Neural crest cell (in vitro differentiated cells): Measurements from ENCODE around the gene COL5A2. TPM values are rescaled to one million over a fixed set of nuclear protein-coding genes. Genes with fewer than 3 reads are reported as not detected.

Experiments
- DNase-seq: peaks from one replicate; pipeline ENCODE4 v3.0.0; 2021; ENCODE audit warnings: low read depth, mixed read lengths, low spot score
- H3K27ac Mint-ChIP-seq: one replicate; pipeline ENCODE4 v1.8.0; 2021; ENCODE audit warnings: mild to moderate bottlenecking, mixed read lengths; ENCODE audit not compliant: unreplicated experiment
- H3K27me3 Mint-ChIP-seq: 2 replicates; pipeline ENCODE4 v1.8.0; 2021; ENCODE audit warnings: low read depth, mild to moderate bottlenecking, mixed read lengths
- H3K36me3 Mint-ChIP-seq: 2 replicates; pipeline ENCODE4 v1.8.0; 2021; ENCODE audit warnings: low read depth, mild to moderate bottlenecking, mixed read lengths
- H3K4me1 Mint-ChIP-seq: 2 replicates; pipeline ENCODE4 v1.8.0; 2021; ENCODE audit warnings: mixed read lengths
- H3K4me3 Mint-ChIP-seq: one replicate; pipeline ENCODE4 v1.8.0; 2021; ENCODE audit warnings: mild to moderate bottlenecking, mixed read lengths
- H3K9me3 Mint-ChIP-seq: 2 replicates; pipeline ENCODE4 v1.8.0; 2021; ENCODE audit warnings: mixed read lengths
- CTCF ChIP-seq: fragments of 200-600 bp; sonication (generic); conservative IDR thresholded peaks from 2 replicates; pipeline ENCODE4 v1.5.0; 2021; ENCODE audit warnings: antibody characterized with exemption, mild to moderate bottlenecking
- total RNA-seq: library from RNA; stranded (reverse); gene quantifications from 2 replicates; pipeline ENCODE4 v1.2.1, GENCODE V29; 2021

Gene COL5A2
- total RNA-seq, 1 donor from 2014 or later, result 62.6 TPM

DNA sequence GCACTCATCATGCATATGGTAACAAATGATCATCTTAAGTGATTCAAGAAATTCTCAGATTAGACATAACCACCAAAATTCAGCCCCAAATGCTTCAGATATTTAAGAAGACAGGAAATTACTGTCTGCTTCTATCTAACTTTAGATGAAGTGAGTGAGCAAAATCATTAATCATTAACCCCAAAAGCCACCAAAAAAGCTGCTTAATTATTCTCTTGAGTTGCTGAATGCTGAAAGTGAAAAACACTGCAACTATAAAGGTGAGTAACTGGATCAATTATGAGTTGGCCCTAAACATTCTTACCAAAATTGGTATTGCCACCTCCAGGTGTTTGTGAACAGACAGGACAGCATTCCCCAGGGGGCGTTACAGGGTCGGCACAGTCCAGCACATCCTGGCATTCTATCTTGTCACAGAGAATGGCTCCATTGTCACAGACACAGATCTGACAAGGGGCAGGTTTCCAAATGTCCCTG lies 69.6 kb downstream of the COL5A2 start:
- no peaks in the 10 kb centered on the region for H3K9me3 Mint-ChIP-seq
- no peaks in the 10 kb centered on the region for H3K36me3 Mint-ChIP-seq
- H3K4me1 Mint-ChIP-seq, result peaks cover 15% of the 10 kb centered on the region
- DNase-seq, result no peak
- no peaks in the 10 kb centered on the region for H3K27me3 Mint-ChIP-seq
- no peak overlapping the region for H3K4me3 Mint-ChIP-seq
- TF ChIP-seq CTCF, result no peak
- H3K27ac Mint-ChIP-seq, result no peak overlapping the region

GRCh38 chr2:189104934-189105333 lies 74.6 kb downstream of the COL5A2 start:
- Mint-ChIP-seq H3K36me3 (no peaks in the 10 kb centered on the region), H3K4me1 (no peaks in the 10 kb centered on the region), H3K4me3 (no peak overlapping the region), H3K9me3 (no peaks in the 10 kb centered on the region), H3K27ac (no peak overlapping the region), H3K27me3 (no peaks in the 10 kb centered on the region)
- no peak for TF ChIP-seq CTCF
- DNase-seq, result no peak

GRCh38 chr2:189102735-189103134 lies 76.8 kb downstream of the COL5A2 start:
- H3K27ac Mint-ChIP-seq, result no peak overlapping the region

DNA sequence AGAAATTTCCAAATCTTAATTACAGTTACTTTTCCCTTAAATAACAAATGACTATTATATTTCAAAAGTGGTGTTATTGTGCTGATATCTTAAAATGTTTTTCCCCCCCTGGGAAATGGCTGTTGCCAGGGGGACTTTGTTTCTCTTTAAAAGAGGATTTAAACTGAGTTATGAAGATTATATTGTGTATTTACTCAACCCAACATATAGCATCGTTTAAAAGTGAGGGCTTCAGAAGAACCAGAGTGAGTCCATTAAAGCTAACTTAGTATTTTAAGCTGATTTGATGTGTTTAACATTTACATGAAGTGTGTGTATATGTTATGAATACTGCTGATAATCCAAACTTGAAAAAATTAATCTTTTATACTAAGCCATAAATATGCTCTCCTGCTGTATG lies 81.6 kb downstream of the COL5A2 start:
- Mint-ChIP-seq H3K27me3 (no peaks in the 10 kb centered on the region), H3K4me3 (no peak overlapping the region), H3K9me3 (no peaks in the 10 kb centered on the region), H3K36me3 (peaks cover 5% of the 10 kb centered on the region), H3K4me1 (no peaks in the 10 kb centered on the region), H3K27ac (no peak overlapping the region)
- TF ChIP-seq CTCF, result no peak
- DNase-seq, result no peak

More at GRCh38 chr2:189102735-189103134, 76.8 kb downstream of the COL5A2 start:
- Mint-ChIP-seq H3K36me3 (no peaks in the 10 kb centered on the region), H3K27me3 (no peaks in the 10 kb centered on the region), H3K4me1 (no peaks in the 10 kb centered on the region), H3K4me3 (no peak overlapping the region), H3K9me3 (no peaks in the 10 kb centered on the region)
- DNase-seq, result no peak
- no peak for TF ChIP-seq CTCF

- no peak for DNase-seq
- H3K4me1 Mint-ChIP-seq, result no peaks in the 10 kb centered on the region
- no peak overlapping the region for H3K4me3 Mint-ChIP-seq
- no peak for TF ChIP-seq CTCF
- H3K27me3 Mint-ChIP-seq, result no peaks in the 10 kb centered on the region
- H3K36me3 Mint-ChIP-seq, result peaks cover 5% of the 10 kb centered on the region
- H3K27ac Mint-ChIP-seq, result no peak overlapping the region
- H3K9me3 Mint-ChIP-seq, result no peaks in the 10 kb centered on the region
Observed at GRCh38 chr2:189096769-189097447, 82.7 kb downstream of the COL5A2 start.
